Measurements from ENCODE around the gene ABCC8.

DNA sequence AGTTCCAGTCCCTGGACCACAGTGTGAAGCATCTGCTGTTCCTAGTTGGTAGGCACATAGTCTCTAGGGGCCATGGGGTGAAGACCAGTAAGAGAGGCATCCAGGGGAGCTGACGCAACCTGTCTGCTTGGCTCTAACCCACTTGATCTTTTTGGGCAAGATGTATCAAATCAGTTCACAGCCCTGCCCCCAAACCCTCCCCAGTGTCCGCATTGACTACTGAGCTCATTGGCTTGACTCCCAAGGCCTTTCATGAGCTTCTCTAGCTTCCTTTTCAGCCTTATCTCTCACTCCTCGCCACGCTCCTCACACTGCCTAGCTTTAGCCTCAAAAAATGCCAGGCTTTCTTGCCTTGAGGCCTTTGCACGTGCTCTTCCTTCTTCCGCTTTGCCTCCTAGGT, 29.7 kb upstream of the ABCC8 start:
- TF ChIP-seq, protein P1, sequence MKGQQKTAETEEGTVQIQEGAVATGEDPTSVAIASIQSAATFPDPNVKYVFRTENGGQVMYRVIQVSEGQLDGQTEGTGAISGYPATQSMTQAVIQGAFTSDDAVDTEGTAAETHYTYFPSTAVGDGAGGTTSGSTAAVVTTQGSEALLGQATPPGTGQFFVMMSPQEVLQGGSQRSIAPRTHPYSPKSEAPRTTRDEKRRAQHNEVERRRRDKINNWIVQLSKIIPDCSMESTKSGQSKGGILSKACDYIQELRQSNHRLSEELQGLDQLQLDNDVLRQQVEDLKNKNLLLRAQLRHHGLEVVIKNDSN (CRISPR knock-in tag; IDR thresholded peaks at IDR 0.05) = no peak
- TF ChIP-seq ETV6 (CRISPR knock-in tag; IDR thresholded peaks at IDR 0.05) (no peak), TCF7 (CRISPR knock-in tag; IDR thresholded peaks at IDR 0.05; ENCODE audit: low read depth) (no peak), TEAD4 (CRISPR knock-in tag; IDR thresholded peaks at IDR 0.05) (no peak)
- TF ChIP-seq, protein P2, sequence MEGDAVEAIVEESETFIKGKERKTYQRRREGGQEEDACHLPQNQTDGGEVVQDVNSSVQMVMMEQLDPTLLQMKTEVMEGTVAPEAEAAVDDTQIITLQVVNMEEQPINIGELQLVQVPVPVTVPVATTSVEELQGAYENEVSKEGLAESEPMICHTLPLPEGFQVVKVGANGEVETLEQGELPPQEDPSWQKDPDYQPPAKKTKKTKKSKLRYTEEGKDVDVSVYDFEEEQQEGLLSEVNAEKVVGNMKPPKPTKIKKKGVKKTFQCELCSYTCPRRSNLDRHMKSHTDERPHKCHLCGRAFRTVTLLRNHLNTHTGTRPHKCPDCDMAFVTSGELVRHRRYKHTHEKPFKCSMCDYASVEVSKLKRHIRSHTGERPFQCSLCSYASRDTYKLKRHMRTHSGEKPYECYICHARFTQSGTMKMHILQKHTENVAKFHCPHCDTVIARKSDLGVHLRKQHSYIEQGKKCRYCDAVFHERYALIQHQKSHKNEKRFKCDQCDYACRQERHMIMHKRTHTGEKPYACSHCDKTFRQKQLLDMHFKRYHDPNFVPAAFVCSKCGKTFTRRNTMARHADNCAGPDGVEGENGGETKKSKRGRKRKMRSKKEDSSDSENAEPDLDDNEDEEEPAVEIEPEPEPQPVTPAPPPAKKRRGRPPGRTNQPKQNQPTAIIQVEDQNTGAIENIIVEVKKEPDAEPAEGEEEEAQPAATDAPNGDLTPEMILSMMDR (IDR thresholded peaks at IDR 0.05) = no peak
- TF ChIP-seq, protein P3, sequence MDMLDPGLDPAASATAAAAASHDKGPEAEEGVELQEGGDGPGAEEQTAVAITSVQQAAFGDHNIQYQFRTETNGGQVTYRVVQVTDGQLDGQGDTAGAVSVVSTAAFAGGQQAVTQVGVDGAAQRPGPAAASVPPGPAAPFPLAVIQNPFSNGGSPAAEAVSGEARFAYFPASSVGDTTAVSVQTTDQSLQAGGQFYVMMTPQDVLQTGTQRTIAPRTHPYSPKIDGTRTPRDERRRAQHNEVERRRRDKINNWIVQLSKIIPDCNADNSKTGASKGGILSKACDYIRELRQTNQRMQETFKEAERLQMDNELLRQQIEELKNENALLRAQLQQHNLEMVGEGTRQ (CRISPR knock-in tag; IDR thresholded peaks at IDR 0.05) = no peak

Data from WTC11 (cell line).